Measurements from ENCODE around the gene KNG1.

- TF ChIP-seq POLR2A (IDR thresholded peaks at IDR 0.05; ENCODE audit: low read length) (no peak), GATA1 (IDR thresholded peaks at IDR 0.05; ENCODE audit: low read depth, low read length) (no peak)
Observed at GRCh38 chr3:186772281-186772694, 55.1 kb downstream of the KNG1 start.
